WTC11 (cell line): ENCODE data around the gene LAMC3. TPM values are rescaled to one million over a fixed set of nuclear protein-coding genes. Genes with fewer than 3 reads are reported as not detected.
A peak's percentile ranks its signal among the peaks of the same experiment; 100 is the strongest.

Source experiments
- ATAC-seq: fragments of 200-7000 bp; cut with Tn5 transposase; 2 replicates; pipeline ENCODE4 v1.10.0; 2021; ENCODE audit warnings: mild to moderate bottlenecking, moderate library complexity
- CTCF ChIA-PET: fragments of 300-600 bp; sonication (Branson Sonifier 250); formaldehyde crosslinking; loops from one replicate; lab custom pipeline; 2021; ENCODE audit warnings: antibody characterized with exemption; lab: Charles Lee
- POLR2A ChIA-PET: fragments of 350-600 bp; sonication (Branson Sonifier 250); formaldehyde crosslinking; loops from one replicate; lab custom pipeline; 2021; ENCODE audit warnings: antibody characterized with exemption; lab: Charles Lee
- DNase-seq: peaks from one replicate; pipeline ENCODE4 v3.0.0; 2021; ENCODE audit warnings: low spot score
- H3K27ac Mint-ChIP-seq: 2 replicates; pipeline ENCODE4 v1.8.0; 2021; ENCODE audit warnings: mixed read lengths
- H3K27me3 Mint-ChIP-seq: 2 replicates; pipeline ENCODE4 v1.8.0; 2021; ENCODE audit warnings: low read depth, mild to moderate bottlenecking, moderate library complexity, mixed read lengths
- H3K36me3 Mint-ChIP-seq: 2 replicates; pipeline ENCODE4 v1.8.0; 2021; ENCODE audit warnings: mixed read lengths
- H3K4me1 Mint-ChIP-seq: 2 replicates; pipeline ENCODE4 v1.8.0; 2022; ENCODE audit warnings: mixed read lengths
- H3K4me3 Mint-ChIP-seq: 2 replicates; pipeline ENCODE4 v1.8.0; 2021; ENCODE audit warnings: mild to moderate bottlenecking, moderate library complexity, mixed read lengths
- H3K9me3 Mint-ChIP-seq: 2 replicates; pipeline ENCODE4 v1.8.0; 2021; ENCODE audit warnings: mixed read lengths
- CREB1 ChIP-seq: sonication (generic); formaldehyde crosslinking; IDR thresholded peaks from 2 replicates; pipeline ENCODE4 v1.8.0; 2023; ENCODE audit warnings: mild to moderate bottlenecking, missing genetic modification reagents
- GTF2I ChIP-seq: fragments of 250-450 bp; sonication (Bioruptor Pico); conservative IDR thresholded peaks from 2 replicates; pipeline ENCODE4 v1.4.0; 2021; ENCODE audit warnings: mild to moderate bottlenecking
- ZBTB21 ChIP-seq: sonication (generic); formaldehyde crosslinking; IDR thresholded peaks from 2 replicates; pipeline ENCODE4 v1.8.1; 2023; ENCODE audit warnings: mild to moderate bottlenecking, missing genetic modification reagents, borderline replicate concordance
- ZNF423 ChIP-seq: fragments of 250-450 bp; sonication (Bioruptor Pico); IDR thresholded peaks from 2 replicates; pipeline ENCODE4 v2.1.2; 2022; ENCODE audit warnings: mild to moderate bottlenecking, moderate library complexity
- total RNA-seq: library from RNA; stranded (reverse); gene quantifications from 3 replicates; pipeline ENCODE4 v1.2.3, GENCODE V29; 2021
- TF ChIP-seq, protein P1 (sequence below): fragments of 200-600 bp; IDR thresholded peaks from 2 replicates; pipeline ENCODE4 v1.8.0; 2022; ENCODE audit warnings: antibody characterized with exemption
- TF ChIP-seq, protein P2 (sequence below): sonication (generic); formaldehyde crosslinking; IDR thresholded peaks from 2 replicates; pipeline ENCODE4 v1.8.1; 2022; ENCODE audit warnings: mild to moderate bottlenecking, missing genetic modification reagents, moderate library complexity, borderline replicate concordance
- TF ChIP-seq, protein P3 (sequence below): sonication (generic); formaldehyde crosslinking; IDR thresholded peaks from 2 replicates; pipeline ENCODE4 v1.8.1; 2023; ENCODE audit warnings: mild to moderate bottlenecking, moderate library complexity, missing genetic modification reagents
- TF ChIP-seq, protein P4 (sequence below): fragments of 250-450 bp; sonication (Bioruptor Pico); IDR thresholded peaks from 2 replicates; pipeline ENCODE4 v1.9.0; 2021; ENCODE audit warnings: mild to moderate bottlenecking

LAMC3 gene
- total RNA-seq, 1 experiment from 2014 or later: 50.9 TPM

DNA sequence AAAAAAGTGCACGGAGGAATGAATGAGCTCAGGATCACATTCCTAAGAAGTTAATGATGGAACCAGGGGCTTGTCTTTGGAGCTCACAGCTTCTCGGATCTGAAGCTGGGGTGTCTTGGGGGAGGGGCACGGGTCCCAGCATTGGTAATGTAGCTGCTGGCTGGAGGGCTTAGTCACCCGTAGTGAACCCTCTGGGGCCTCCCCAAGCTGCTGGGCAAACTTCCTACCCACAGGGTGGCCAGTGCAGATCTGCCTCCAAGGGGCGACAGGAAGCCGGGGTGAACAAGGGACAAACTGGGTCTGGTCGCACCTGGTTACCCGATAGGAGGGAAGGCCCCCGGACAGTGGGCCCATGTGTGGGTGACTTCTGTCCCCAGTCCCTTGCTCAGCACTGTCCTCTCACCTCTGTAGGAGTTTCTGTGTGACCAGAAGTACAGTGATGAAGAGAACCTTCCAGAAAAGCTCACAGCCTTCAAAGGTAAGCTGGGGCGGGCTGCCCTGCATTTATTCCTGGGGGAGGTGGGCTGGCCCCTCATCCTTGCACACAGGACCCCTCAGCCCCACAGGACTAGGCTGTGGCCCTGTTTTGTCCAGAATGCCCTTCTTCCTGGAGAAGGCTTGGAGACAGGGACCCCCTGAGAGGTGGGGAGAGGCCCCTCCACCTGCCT lies 102.3 kb downstream of the LAMC3 start:
- DNase-seq (no peak), ATAC-seq (no peak)
- CTCF ChIA-PET: interaction anchor here (0.6 to 2.5 kb wide), 10 partner anchors 10 to 245 kb away, joined by 3 to 14 read pairs (median 4); partner anchors contain the start of genes AIF1L and NUP214
- TF ChIP-seq GTF2I (CRISPR knock-in tag) (no peak), ZNF423 (CRISPR knock-in tag) (0 out of 2 replicates have a peak, but pooled peaks have one; percentile 14)
- Mint-ChIP-seq H3K4me3 (no peak overlapping the region), H3K4me1 (peaks cover 17% of the 10 kb centered on the region), H3K27me3 (no peaks in the 10 kb centered on the region), H3K9me3 (no peaks in the 10 kb centered on the region), H3K27ac (peak overlapping the region; percentile 36; the same call in 1 of the 2 replicates), H3K36me3 (peaks cover 46% of the 10 kb centered on the region)
- POLR2A ChIA-PET: interaction anchor here (1.2 to 3.6 kb wide), 3 partner anchors 14 to 17 kb away, joined by 3 to 22 read pairs (median 5); partner anchors contain the start of genes AIF1L and NUP214

DNA sequence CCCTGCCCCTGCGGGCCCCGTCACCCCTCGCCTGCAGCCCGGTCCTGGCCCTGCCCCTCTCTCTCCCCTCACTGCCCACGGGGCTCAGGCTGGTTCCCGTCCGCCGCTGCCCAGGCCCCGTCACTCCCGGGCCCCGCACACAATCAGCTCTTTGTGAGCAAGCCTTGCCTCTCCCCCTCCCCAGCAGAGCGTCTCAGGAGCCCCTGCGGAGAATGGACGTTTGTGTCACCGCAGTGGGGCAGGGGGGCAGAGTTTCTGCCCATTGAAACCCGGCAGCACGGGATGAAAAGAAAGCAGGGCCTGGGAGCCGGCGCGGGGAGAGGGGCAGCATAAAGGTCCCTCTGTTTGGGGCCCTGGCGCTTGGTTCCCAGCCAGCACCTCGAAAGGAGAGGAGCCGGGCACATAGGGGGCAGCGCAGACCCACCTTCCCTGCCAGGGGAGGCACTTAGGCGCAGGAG lies 102.9 kb downstream of the LAMC3 start:
- no peaks in the 10 kb centered on the region for H3K27me3 Mint-ChIP-seq
- no peak for DNase-seq
- H3K27ac Mint-ChIP-seq: no peak overlapping the region
- H3K36me3 Mint-ChIP-seq: peaks cover 46% of the 10 kb centered on the region
- ChIA-PET POLR2A (interaction anchor here (1.2 to 3.6 kb wide), 3 partner anchors 14 to 17 kb away, joined by 3 to 22 read pairs (median 5); partner anchors contain the start of genes AIF1L and NUP214), CTCF (interaction anchor here (0.6 to 1.7 kb wide), 9 partner anchors 11 to 238 kb away, joined by 3 to 9 read pairs (median 5); partner anchors contain the start of gene NUP214)
- H3K4me3 Mint-ChIP-seq: no peak overlapping the region
- peaks cover 17% of the 10 kb centered on the region for H3K4me1 Mint-ChIP-seq
- peak; percentile 13; the same call in 1 of the 2 replicates for ATAC-seq
- TF ChIP-seq, protein P1, sequence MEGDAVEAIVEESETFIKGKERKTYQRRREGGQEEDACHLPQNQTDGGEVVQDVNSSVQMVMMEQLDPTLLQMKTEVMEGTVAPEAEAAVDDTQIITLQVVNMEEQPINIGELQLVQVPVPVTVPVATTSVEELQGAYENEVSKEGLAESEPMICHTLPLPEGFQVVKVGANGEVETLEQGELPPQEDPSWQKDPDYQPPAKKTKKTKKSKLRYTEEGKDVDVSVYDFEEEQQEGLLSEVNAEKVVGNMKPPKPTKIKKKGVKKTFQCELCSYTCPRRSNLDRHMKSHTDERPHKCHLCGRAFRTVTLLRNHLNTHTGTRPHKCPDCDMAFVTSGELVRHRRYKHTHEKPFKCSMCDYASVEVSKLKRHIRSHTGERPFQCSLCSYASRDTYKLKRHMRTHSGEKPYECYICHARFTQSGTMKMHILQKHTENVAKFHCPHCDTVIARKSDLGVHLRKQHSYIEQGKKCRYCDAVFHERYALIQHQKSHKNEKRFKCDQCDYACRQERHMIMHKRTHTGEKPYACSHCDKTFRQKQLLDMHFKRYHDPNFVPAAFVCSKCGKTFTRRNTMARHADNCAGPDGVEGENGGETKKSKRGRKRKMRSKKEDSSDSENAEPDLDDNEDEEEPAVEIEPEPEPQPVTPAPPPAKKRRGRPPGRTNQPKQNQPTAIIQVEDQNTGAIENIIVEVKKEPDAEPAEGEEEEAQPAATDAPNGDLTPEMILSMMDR: no peak
- TF ChIP-seq, protein P2, sequence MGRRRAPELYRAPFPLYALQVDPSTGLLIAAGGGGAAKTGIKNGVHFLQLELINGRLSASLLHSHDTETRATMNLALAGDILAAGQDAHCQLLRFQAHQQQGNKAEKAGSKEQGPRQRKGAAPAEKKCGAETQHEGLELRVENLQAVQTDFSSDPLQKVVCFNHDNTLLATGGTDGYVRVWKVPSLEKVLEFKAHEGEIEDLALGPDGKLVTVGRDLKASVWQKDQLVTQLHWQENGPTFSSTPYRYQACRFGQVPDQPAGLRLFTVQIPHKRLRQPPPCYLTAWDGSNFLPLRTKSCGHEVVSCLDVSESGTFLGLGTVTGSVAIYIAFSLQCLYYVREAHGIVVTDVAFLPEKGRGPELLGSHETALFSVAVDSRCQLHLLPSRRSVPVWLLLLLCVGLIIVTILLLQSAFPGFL (CRISPR knock-in tag): no peak
- TF ChIP-seq ZBTB21 (CRISPR knock-in tag): no peak
- TF ChIP-seq, protein P3, sequence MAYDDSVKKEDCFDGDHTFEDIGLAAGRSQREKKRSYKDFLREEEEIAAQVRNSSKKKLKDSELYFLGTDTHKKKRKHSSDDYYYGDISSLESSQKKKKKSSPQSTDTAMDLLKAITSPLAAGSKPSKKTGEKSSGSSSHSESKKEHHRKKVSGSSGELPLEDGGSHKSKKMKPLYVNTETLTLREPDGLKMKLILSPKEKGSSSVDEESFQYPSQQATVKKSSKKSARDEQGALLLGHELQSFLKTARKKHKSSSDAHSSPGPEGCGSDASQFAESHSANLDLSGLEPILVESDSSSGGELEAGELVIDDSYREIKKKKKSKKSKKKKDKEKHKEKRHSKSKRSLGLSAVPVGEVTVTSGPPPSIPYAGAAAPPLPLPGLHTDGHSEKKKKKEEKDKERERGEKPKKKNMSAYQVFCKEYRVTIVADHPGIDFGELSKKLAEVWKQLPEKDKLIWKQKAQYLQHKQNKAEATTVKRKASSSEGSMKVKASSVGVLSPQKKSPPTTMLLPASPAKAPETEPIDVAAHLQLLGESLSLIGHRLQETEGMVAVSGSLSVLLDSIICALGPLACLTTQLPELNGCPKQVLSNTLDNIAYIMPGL (CRISPR knock-in tag): peak; percentile 23; the same call in 1 of the 2 replicates
- TF ChIP-seq, protein P4, sequence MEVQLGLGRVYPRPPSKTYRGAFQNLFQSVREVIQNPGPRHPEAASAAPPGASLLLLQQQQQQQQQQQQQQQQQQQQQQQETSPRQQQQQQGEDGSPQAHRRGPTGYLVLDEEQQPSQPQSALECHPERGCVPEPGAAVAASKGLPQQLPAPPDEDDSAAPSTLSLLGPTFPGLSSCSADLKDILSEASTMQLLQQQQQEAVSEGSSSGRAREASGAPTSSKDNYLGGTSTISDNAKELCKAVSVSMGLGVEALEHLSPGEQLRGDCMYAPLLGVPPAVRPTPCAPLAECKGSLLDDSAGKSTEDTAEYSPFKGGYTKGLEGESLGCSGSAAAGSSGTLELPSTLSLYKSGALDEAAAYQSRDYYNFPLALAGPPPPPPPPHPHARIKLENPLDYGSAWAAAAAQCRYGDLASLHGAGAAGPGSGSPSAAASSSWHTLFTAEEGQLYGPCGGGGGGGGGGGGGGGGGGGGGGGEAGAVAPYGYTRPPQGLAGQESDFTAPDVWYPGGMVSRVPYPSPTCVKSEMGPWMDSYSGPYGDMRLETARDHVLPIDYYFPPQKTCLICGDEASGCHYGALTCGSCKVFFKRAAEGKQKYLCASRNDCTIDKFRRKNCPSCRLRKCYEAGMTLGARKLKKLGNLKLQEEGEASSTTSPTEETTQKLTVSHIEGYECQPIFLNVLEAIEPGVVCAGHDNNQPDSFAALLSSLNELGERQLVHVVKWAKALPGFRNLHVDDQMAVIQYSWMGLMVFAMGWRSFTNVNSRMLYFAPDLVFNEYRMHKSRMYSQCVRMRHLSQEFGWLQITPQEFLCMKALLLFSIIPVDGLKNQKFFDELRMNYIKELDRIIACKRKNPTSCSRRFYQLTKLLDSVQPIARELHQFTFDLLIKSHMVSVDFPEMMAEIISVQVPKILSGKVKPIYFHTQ (CRISPR knock-in tag): no peak
- H3K9me3 Mint-ChIP-seq: no peaks in the 10 kb centered on the region

DNA sequence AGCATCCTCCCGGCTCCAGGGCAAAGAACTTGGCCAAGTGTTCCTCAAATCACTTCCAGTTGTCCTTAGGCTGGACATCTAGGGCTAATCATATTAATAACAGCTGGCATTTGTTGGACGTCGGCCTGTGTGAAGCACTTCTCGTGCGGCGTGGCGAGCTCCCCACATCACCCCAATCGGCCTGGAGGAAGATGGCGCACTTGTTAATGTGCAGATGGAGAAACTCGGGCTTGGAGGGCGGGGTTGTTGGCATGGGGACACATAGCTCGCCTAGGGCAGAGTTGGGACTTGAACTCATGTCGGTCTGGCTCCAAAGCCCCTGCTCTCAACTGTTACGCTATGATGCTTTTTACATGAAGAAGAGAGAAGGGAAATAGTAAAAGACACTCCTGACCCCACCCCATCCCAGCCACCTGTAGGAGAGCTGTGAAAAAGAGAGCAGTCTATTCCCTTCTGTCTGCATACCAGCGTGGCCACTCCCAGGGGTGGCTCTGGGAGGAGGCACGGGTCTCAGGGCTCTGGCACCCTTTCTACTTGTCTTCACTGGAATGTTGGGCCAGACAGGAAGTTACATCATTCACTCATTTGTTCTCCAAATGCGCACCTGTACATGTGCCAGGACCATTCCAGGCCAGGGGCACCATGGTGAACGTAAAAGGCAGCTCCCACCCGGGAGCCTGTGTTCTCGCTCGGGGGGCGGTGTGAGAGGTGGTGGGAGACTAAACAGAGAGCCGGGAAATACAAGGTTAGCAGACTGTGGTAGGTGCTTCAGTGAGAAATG lies 103.6 kb downstream of the LAMC3 start:
- no peak for ATAC-seq
- no peak for TF ChIP-seq CREB1
- TF ChIP-seq, protein P3 (CRISPR knock-in tag): peak; percentile 30; the same call in 1 of the 2 replicates
- TF ChIP-seq, all 79 proteins: peak for 1
- no peak overlapping the region for H3K4me3 Mint-ChIP-seq
- ChIA-PET CTCF (interaction anchor here (0.6 to 1.4 kb wide), 4 partner anchors 12 to 79 kb away, joined by 3 to 9 read pairs (median 4); no protein-coding TSS in a partner anchor), POLR2A (interaction anchor here (1.2 to 1.7 kb wide), 3 partner anchors 12 to 18 kb away, joined by 3 to 8 read pairs (median 7); no protein-coding TSS in a partner anchor)
- H3K27me3 Mint-ChIP-seq: no peaks in the 10 kb centered on the region
- H3K9me3 Mint-ChIP-seq: no peaks in the 10 kb centered on the region
- peaks cover 17% of the 10 kb centered on the region for H3K4me1 Mint-ChIP-seq
- no peak for DNase-seq
- H3K27ac Mint-ChIP-seq: peak overlapping the region; percentile 89
- H3K36me3 Mint-ChIP-seq: peaks cover 45% of the 10 kb centered on the region
